WTC11 (cell line): ENCODE measurements around the gene ACTN2. TPM values are rescaled to one million over a fixed set of nuclear protein-coding genes. Genes with fewer than 3 reads are reported as not detected.

Experiments
- ATAC-seq: fragments of 200-7000 bp; cut with Tn5 transposase; 2 replicates; pipeline ENCODE4 v1.10.0; 2021; ENCODE audit warnings: mild to moderate bottlenecking, moderate library complexity
- CTCF ChIA-PET: fragments of 300-600 bp; sonication (Branson Sonifier 250); formaldehyde crosslinking; loops from one replicate; lab custom pipeline; 2021; ENCODE audit warnings: antibody characterized with exemption; lab: Charles Lee
- POLR2A ChIA-PET: fragments of 350-600 bp; sonication (Branson Sonifier 250); formaldehyde crosslinking; loops from one replicate; lab custom pipeline; 2021; ENCODE audit warnings: antibody characterized with exemption; lab: Charles Lee
- DNase-seq: peaks from one replicate; pipeline ENCODE4 v3.0.0; 2021; ENCODE audit warnings: low spot score
- H3K27ac Mint-ChIP-seq: 2 replicates; pipeline ENCODE4 v1.8.0; 2021; ENCODE audit warnings: mixed read lengths
- H3K27me3 Mint-ChIP-seq: 2 replicates; pipeline ENCODE4 v1.8.0; 2021; ENCODE audit warnings: low read depth, mild to moderate bottlenecking, moderate library complexity, mixed read lengths
- H3K36me3 Mint-ChIP-seq: 2 replicates; pipeline ENCODE4 v1.8.0; 2021; ENCODE audit warnings: mixed read lengths
- H3K4me1 Mint-ChIP-seq: 2 replicates; pipeline ENCODE4 v1.8.0; 2022; ENCODE audit warnings: mixed read lengths
- H3K4me3 Mint-ChIP-seq: 2 replicates; pipeline ENCODE4 v1.8.0; 2021; ENCODE audit warnings: mild to moderate bottlenecking, moderate library complexity, mixed read lengths
- H3K9me3 Mint-ChIP-seq: 2 replicates; pipeline ENCODE4 v1.8.0; 2021; ENCODE audit warnings: mixed read lengths
- ATF2 ChIP-seq: sonication (generic); formaldehyde crosslinking; IDR thresholded peaks from 2 replicates; pipeline ENCODE4 v1.8.1; 2022; ENCODE audit warnings: low read depth, missing genetic modification reagents, borderline replicate concordance
- ATF6 ChIP-seq: sonication (generic); formaldehyde crosslinking; IDR thresholded peaks from 2 replicates; pipeline ENCODE4 v1.8.1; 2023; ENCODE audit warnings: mild to moderate bottlenecking, missing genetic modification reagents
- CREM ChIP-seq: sonication (generic); formaldehyde crosslinking; IDR thresholded peaks from 2 replicates; pipeline ENCODE4 v1.8.1; 2022; ENCODE audit warnings: mild to moderate bottlenecking, missing genetic modification reagents, moderate library complexity
- ELF4 ChIP-seq: sonication (generic); formaldehyde crosslinking; IDR thresholded peaks from 2 replicates; pipeline ENCODE4 v1.8.1; 2022; ENCODE audit warnings: low read depth, mild to moderate bottlenecking, moderate library complexity, missing genetic modification reagents
- HMGA2 ChIP-seq: fragments of 250-450 bp; sonication (Bioruptor Pico); IDR thresholded peaks from 2 replicates; pipeline ENCODE4 v1.4.0; 2021; ENCODE audit warnings: mild to moderate bottlenecking, moderate library complexity
- HMGXB4 ChIP-seq: sonication (generic); formaldehyde crosslinking; IDR thresholded peaks from 2 replicates; pipeline ENCODE4 v1.8.1; 2023; ENCODE audit warnings: mild to moderate bottlenecking, moderate library complexity, missing genetic modification reagents
- IRF2 ChIP-seq: sonication (generic); formaldehyde crosslinking; IDR thresholded peaks from 2 replicates; pipeline ENCODE4 v1.8.0; 2022; ENCODE audit warnings: low read depth, missing genetic modification reagents, borderline replicate concordance
- JAZF1 ChIP-seq: fragments of 250-450 bp; sonication (Bioruptor Pico); IDR thresholded peaks from 2 replicates; pipeline ENCODE4 v1.9.0; 2021; ENCODE audit warnings: moderate library complexity, mild to moderate bottlenecking, inconsistent platforms
- JUN ChIP-seq: sonication (generic); formaldehyde crosslinking; IDR thresholded peaks from 2 replicates; pipeline ENCODE4 v1.8.0; 2023; ENCODE audit warnings: mild to moderate bottlenecking, missing genetic modification reagents
- NFATC4 ChIP-seq: fragments of 250-450 bp; sonication (Bioruptor Pico); IDR thresholded peaks from 2 replicates; pipeline ENCODE4 v1.9.0; 2021; ENCODE audit warnings: mild to moderate bottlenecking
- NFYB ChIP-seq: sonication (generic); formaldehyde crosslinking; conservative IDR thresholded peaks from 2 replicates; pipeline ENCODE4 v1.8.0; 2022; ENCODE audit warnings: low read depth, missing genetic modification reagents
- SOX15 ChIP-seq: fragments of 250-450 bp; sonication (Bioruptor Pico); IDR thresholded peaks from 2 replicates; pipeline ENCODE4 v1.9.0; 2021; ENCODE audit warnings: mild to moderate bottlenecking
- ZBTB21 ChIP-seq: sonication (generic); formaldehyde crosslinking; IDR thresholded peaks from 2 replicates; pipeline ENCODE4 v1.8.1; 2023; ENCODE audit warnings: mild to moderate bottlenecking, missing genetic modification reagents, borderline replicate concordance
- ZNF416 ChIP-seq: fragments of 250-450 bp; sonication (Bioruptor Pico); IDR thresholded peaks from 2 replicates; pipeline ENCODE4 v1.9.0; 2021; ENCODE audit warnings: mild to moderate bottlenecking, inconsistent platforms
- total RNA-seq: library from RNA; stranded (reverse); gene quantifications from 3 replicates; pipeline ENCODE4 v1.2.3, GENCODE V29; 2021
- TF ChIP-seq, protein P1 (sequence below): fragments of 250-450 bp; sonication (Bioruptor Pico); IDR thresholded peaks from 2 replicates; pipeline ENCODE4 v1.9.0; 2021; ENCODE audit warnings: mild to moderate bottlenecking, borderline replicate concordance
- TF ChIP-seq, protein P2 (sequence below): sonication (generic); formaldehyde crosslinking; IDR thresholded peaks from 2 replicates; pipeline ENCODE4 v1.8.1; 2023; ENCODE audit warnings: mild to moderate bottlenecking, missing genetic modification reagents, moderate library complexity
- TF ChIP-seq, protein P3 (sequence below): sonication (generic); formaldehyde crosslinking; conservative IDR thresholded peaks from 2 replicates; pipeline ENCODE4 v1.8.1; 2022; ENCODE audit warnings: mild to moderate bottlenecking, missing genetic modification reagents

Gene ACTN2
- total RNA-seq, 1 experiment from 2014 or later: 2.0 TPM

- no peak for ATAC-seq
- TF ChIP-seq ATF6 (CRISPR knock-in tag): no peak
- TF ChIP-seq, protein P1, sequence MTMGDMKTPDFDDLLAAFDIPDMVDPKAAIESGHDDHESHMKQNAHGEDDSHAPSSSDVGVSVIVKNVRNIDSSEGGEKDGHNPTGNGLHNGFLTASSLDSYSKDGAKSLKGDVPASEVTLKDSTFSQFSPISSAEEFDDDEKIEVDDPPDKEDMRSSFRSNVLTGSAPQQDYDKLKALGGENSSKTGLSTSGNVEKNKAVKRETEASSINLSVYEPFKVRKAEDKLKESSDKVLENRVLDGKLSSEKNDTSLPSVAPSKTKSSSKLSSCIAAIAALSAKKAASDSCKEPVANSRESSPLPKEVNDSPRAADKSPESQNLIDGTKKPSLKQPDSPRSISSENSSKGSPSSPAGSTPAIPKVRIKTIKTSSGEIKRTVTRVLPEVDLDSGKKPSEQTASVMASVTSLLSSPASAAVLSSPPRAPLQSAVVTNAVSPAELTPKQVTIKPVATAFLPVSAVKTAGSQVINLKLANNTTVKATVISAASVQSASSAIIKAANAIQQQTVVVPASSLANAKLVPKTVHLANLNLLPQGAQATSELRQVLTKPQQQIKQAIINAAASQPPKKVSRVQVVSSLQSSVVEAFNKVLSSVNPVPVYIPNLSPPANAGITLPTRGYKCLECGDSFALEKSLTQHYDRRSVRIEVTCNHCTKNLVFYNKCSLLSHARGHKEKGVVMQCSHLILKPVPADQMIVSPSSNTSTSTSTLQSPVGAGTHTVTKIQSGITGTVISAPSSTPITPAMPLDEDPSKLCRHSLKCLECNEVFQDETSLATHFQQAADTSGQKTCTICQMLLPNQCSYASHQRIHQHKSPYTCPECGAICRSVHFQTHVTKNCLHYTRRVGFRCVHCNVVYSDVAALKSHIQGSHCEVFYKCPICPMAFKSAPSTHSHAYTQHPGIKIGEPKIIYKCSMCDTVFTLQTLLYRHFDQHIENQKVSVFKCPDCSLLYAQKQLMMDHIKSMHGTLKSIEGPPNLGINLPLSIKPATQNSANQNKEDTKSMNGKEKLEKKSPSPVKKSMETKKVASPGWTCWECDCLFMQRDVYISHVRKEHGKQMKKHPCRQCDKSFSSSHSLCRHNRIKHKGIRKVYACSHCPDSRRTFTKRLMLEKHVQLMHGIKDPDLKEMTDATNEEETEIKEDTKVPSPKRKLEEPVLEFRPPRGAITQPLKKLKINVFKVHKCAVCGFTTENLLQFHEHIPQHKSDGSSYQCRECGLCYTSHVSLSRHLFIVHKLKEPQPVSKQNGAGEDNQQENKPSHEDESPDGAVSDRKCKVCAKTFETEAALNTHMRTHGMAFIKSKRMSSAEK: no peak
- TF ChIP-seq ZNF416: no peak
- no peak for TF ChIP-seq NFATC4 (CRISPR knock-in tag)
- TF ChIP-seq, protein P2, sequence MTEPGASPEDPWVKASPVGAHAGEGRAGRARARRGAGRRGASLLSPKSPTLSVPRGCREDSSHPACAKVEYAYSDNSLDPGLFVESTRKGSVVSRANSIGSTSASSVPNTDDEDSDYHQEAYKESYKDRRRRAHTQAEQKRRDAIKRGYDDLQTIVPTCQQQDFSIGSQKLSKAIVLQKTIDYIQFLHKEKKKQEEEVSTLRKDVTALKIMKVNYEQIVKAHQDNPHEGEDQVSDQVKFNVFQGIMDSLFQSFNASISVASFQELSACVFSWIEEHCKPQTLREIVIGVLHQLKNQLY (CRISPR knock-in tag): no peak
- H3K9me3 Mint-ChIP-seq: no peaks in the 10 kb centered on the region
Measured at GRCh38 chr1:236720611-236721010, 34.3 kb downstream of the ACTN2 start.

GRCh38 chr1:236724049-236724448 is 37.8 kb downstream of the ACTN2 start:
- DNase-seq: no peak
- no peak overlapping the region for H3K4me3 Mint-ChIP-seq
- H3K27me3 Mint-ChIP-seq: no peaks in the 10 kb centered on the region
- H3K27ac Mint-ChIP-seq: no peak overlapping the region
- H3K9me3 Mint-ChIP-seq: no peaks in the 10 kb centered on the region
- TF ChIP-seq NFYB (CRISPR knock-in tag) (no peak), ELF4 (CRISPR knock-in tag) (no peak), CREM (CRISPR knock-in tag) (no peak), JAZF1 (CRISPR knock-in tag) (no peak)
- TF ChIP-seq, protein P3, sequence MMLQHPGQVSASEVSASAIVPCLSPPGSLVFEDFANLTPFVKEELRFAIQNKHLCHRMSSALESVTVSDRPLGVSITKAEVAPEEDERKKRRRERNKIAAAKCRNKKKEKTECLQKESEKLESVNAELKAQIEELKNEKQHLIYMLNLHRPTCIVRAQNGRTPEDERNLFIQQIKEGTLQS (CRISPR knock-in tag): no peak
- TF ChIP-seq, all 79 proteins: peak for 0
- Mint-ChIP-seq H3K4me1 (no peaks in the 10 kb centered on the region), H3K36me3 (peaks cover 4% of the 10 kb centered on the region; the same call in 1 of the 2 replicates)
- POLR2A ChIA-PET: no interaction called here
- ATAC-seq: no peak
- CTCF ChIA-PET: no interaction called here

More at GRCh38 chr1:236720611-236721010, 34.3 kb downstream of the ACTN2 start:
- CTCF ChIA-PET: interaction anchor here (1.0 kb wide), 1 partner anchor 112 kb away, joined by 3 read pairs; no protein-coding TSS in a partner anchor
- Mint-ChIP-seq H3K27ac (no peak overlapping the region), H3K36me3 (no peaks in the 10 kb centered on the region), H3K4me3 (no peak overlapping the region), H3K27me3 (no peaks in the 10 kb centered on the region), H3K4me1 (no peaks in the 10 kb centered on the region)
- POLR2A ChIA-PET: no interaction called here
- DNase-seq: no peak

DNA sequence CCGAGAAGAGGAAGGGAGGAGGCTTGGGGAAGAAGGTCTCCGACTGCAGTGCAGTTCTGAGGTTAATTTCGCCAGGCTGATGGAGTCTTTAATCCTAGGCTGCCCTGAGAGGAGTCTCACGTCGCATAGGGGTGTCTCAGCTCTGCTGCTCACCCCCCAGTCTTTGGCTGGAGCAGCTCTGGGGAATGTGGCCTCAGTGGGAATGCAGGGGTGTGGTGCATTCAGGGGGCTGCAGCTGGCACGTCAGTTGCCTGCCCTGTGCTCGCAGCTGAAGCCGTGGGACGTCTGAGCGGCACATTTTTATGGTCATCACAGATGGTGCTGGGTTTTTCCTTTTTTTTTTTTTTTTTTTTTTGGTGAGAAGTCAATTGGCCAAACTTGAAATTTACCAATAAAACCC is 38.2 kb downstream of the ACTN2 start:
- DNase-seq (no peak), ATAC-seq (no peak)
- TF ChIP-seq SOX15 (CRISPR knock-in tag): no peak
- peaks cover 4% of the 10 kb centered on the region; the same call in 1 of the 2 replicates for H3K36me3 Mint-ChIP-seq
- H3K9me3 Mint-ChIP-seq: no peaks in the 10 kb centered on the region
- ChIA-PET POLR2A (no interaction called here), CTCF (no interaction called here)
- H3K27me3 Mint-ChIP-seq: no peaks in the 10 kb centered on the region
- H3K4me1 Mint-ChIP-seq: no peaks in the 10 kb centered on the region
- H3K27ac Mint-ChIP-seq: no peak overlapping the region
- no peak overlapping the region for H3K4me3 Mint-ChIP-seq

GRCh38 chr1:236725668-236726067 is 39.4 kb downstream of the ACTN2 start:
- TF ChIP-seq IRF2 (CRISPR knock-in tag) (no peak), ATF2 (CRISPR knock-in tag) (no peak), ZBTB21 (no peak), JUN (no peak), HMGA2 (CRISPR knock-in tag) (no peak), HMGXB4 (CRISPR knock-in tag) (no peak)
- ChIA-PET CTCF (no interaction called here), POLR2A (no interaction called here)
- Mint-ChIP-seq H3K4me1 (no peaks in the 10 kb centered on the region), H3K27me3 (no peaks in the 10 kb centered on the region), H3K4me3 (no peak overlapping the region), H3K27ac (no peak overlapping the region), H3K9me3 (no peaks in the 10 kb centered on the region), H3K36me3 (peaks cover 4% of the 10 kb centered on the region; the same call in 1 of the 2 replicates)
- no peak for DNase-seq
- ATAC-seq: no peak
